Skin epidermis (tissue), 12 donors: ENCODE data around the gene HDAC9.

Experiments
- H3K27ac ChIP-seq, 21 experiments: fragments of 200-600 bp; sonication (generic) in 11 of 21; one replicate each; pipeline ENCODE4 v1.5.0; 2020; ENCODE audit warnings: mild to moderate bottlenecking in 3 of 21, inconsistent platforms in 2 of 21, moderate library complexity in 2 of 21
- H3K4me3 ChIP-seq, 7 experiments: fragments of 200-600 bp; sonication (generic) in 2 of 7; one replicate each; pipeline ENCODE4 v1.5.0; 2020; ENCODE audit warnings: inconsistent platforms in 2 of 7, mild to moderate bottlenecking in 2 of 7, moderate library complexity in 1 of 7

Gene HDAC9

GRCh38 chr7:18858232-18858631, 362.7 kb downstream of the HDAC9 start:
- H3K27ac ChIP-seq = peak overlapping the region in 5 of 21 experiments; percentile 5 to 71 (median 15)
- H3K4me3 ChIP-seq = no peak overlapping the region

GRCh38 chr7:18859318-18859717, 363.8 kb downstream of the HDAC9 start:
- Histone ChIP-seq H3K27ac (peak overlapping the region in 8 of 21 experiments; percentile 5 to 71 (median 20)), H3K4me3 (no peak overlapping the region)

- H3K4me3 ChIP-seq = no peak overlapping the region
- H3K27ac ChIP-seq = peak overlapping the region in 9 of 21 experiments; percentile 2 to 66 (median 20)
Observed at GRCh38 chr7:18860221-18860620, 364.7 kb downstream of the HDAC9 start.

- Histone ChIP-seq H3K4me3 (no peak overlapping the region), H3K27ac (peak overlapping the region in 7 of 21 experiments; percentile 15 to 66 (median 27))
Observed at GRCh38 chr7:18861514-18862118, 366.1 kb downstream of the HDAC9 start.

- no peak overlapping the region for H3K4me3 ChIP-seq
- peak overlapping the region in 2 of 21 experiments; percentile 36 to 44 for H3K27ac ChIP-seq
Observed at GRCh38 chr7:18864967-18865366, 369.4 kb downstream of the HDAC9 start.

- H3K4me3 ChIP-seq = no peak overlapping the region
- peak overlapping the region in 10 of 21 experiments; percentile 10 to 66 (median 41) for H3K27ac ChIP-seq
Observed at GRCh38 chr7:18866359-18867036, 370.9 kb downstream of the HDAC9 start.

- Histone ChIP-seq H3K4me3 (no peak overlapping the region), H3K27ac (no peak overlapping the region)
Observed at GRCh38 chr7:18872344-18872743, 376.8 kb downstream of the HDAC9 start.

GRCh38 chr7:18873734-18874336, 378.3 kb downstream of the HDAC9 start:
- H3K4me3 ChIP-seq = no peak overlapping the region
- peak overlapping the region in 7 of 21 experiments; percentile 4 to 68 (median 39) for H3K27ac ChIP-seq

GRCh38 chr7:18874880-18875279, 379.3 kb downstream of the HDAC9 start:
- Histone ChIP-seq H3K27ac (peak overlapping the region in 7 of 21 experiments; percentile 4 to 68 (median 39)), H3K4me3 (no peak overlapping the region)

- H3K4me3 ChIP-seq = no peak overlapping the region
- no peak overlapping the region for H3K27ac ChIP-seq
Observed at GRCh38 chr7:18877874-18878273, 382.3 kb downstream of the HDAC9 start.

GRCh38 chr7:18886832-18887231, 391.3 kb downstream of the HDAC9 start:
- H3K27ac ChIP-seq = no peak overlapping the region
- no peak overlapping the region for H3K4me3 ChIP-seq

- no peak overlapping the region for H3K27ac ChIP-seq
- H3K4me3 ChIP-seq = no peak overlapping the region
Observed at GRCh38 chr7:18889436-18889835, 393.9 kb downstream of the HDAC9 start.

GRCh38 chr7:18890134-18890533, 394.6 kb downstream of the HDAC9 start:
- H3K27ac ChIP-seq = no peak overlapping the region
- no peak overlapping the region for H3K4me3 ChIP-seq

GRCh38 chr7:18890885-18891621, 395.5 kb downstream of the HDAC9 start:
- Histone ChIP-seq H3K4me3 (no peak overlapping the region), H3K27ac (no peak overlapping the region)

- Histone ChIP-seq H3K4me3 (no peak overlapping the region), H3K27ac (no peak overlapping the region)
Observed at GRCh38 chr7:18893156-18893555, 397.6 kb downstream of the HDAC9 start.

GRCh38 chr7:18894155-18894554, 398.6 kb downstream of the HDAC9 start:
- Histone ChIP-seq H3K27ac (no peak overlapping the region), H3K4me3 (no peak overlapping the region)

- Histone ChIP-seq H3K4me3 (no peak overlapping the region), H3K27ac (peak overlapping the region in 2 of 21 experiments; percentile 16 to 40)
Observed at GRCh38 chr7:18895456-18895855, 399.9 kb downstream of the HDAC9 start.

- Histone ChIP-seq H3K4me3 (no peak overlapping the region), H3K27ac (no peak overlapping the region)
Observed at GRCh38 chr7:18896343-18896975, 400.9 kb downstream of the HDAC9 start.

- peak overlapping the region in 9 of 21 experiments; percentile 10 to 83 (median 65) for H3K27ac ChIP-seq
Observed at GRCh38 chr7:18900236-18900635, 404.7 kb downstream of the HDAC9 start.

GRCh38 chr7:18900803-18901202, 405.3 kb downstream of the HDAC9 start:
- Histone ChIP-seq H3K4me3 (no peak overlapping the region), H3K27ac (peak overlapping the region in 8 of 21 experiments; percentile 25 to 83 (median 65))

More at GRCh38 chr7:18900236-18900635, 404.7 kb downstream of the HDAC9 start:
- no peak overlapping the region for H3K4me3 ChIP-seq
